ENCODE results near the gene SIM2.
A peak's percentile ranks its signal among the peaks of the same experiment; 100 is the strongest.

Gene SIM2

GRCh38 chr21:36744560-36745231 lies 45.8 kb downstream of the SIM2 start:
- Histone ChIP-seq H3K27ac (ENCODE audit: low read depth, low read length) (no peak overlapping the region), H3K9me3 (ENCODE audit: control insufficient read depth, insufficient read depth, low read depth, low read length) (no peaks in the 10 kb centered on the region), H3K9ac (ENCODE audit: low read length) (no peak overlapping the region), H3K36me3 (ENCODE audit: control insufficient read depth, insufficient read depth, low read length) (no peaks in the 10 kb centered on the region), H3K27me3 (ENCODE audit: control insufficient read depth, insufficient read depth, low read length) (peaks cover 43% of the 10 kb centered on the region), H3K4me1 (ENCODE audit: control insufficient read depth, insufficient read depth, low read length) (peaks cover 16% of the 10 kb centered on the region), H3K4me3 (ENCODE audit: low read depth, low read length) (no peak overlapping the region)

GRCh38 chr21:36745459-36745858 lies 46.5 kb downstream of the SIM2 start:
- Histone ChIP-seq H3K27ac (ENCODE audit: low read depth, low read length) (no peak overlapping the region), H3K27me3 (ENCODE audit: control insufficient read depth, insufficient read depth, low read length) (peaks cover 43% of the 10 kb centered on the region), H3K4me1 (ENCODE audit: control insufficient read depth, insufficient read depth, low read length) (peaks cover 23% of the 10 kb centered on the region), H3K4me3 (ENCODE audit: low read depth, low read length) (no peak overlapping the region), H3K9ac (ENCODE audit: low read length) (no peak overlapping the region), H3K9me3 (ENCODE audit: control insufficient read depth, insufficient read depth, low read depth, low read length) (no peaks in the 10 kb centered on the region), H3K36me3 (ENCODE audit: control insufficient read depth, insufficient read depth, low read length) (no peaks in the 10 kb centered on the region)

- Histone ChIP-seq H3K9ac (ENCODE audit: low read length) (no peak overlapping the region), H3K4me3 (ENCODE audit: low read depth, low read length) (peak overlapping the region; percentile 48), H3K4me1 (ENCODE audit: control insufficient read depth, insufficient read depth, low read length) (peaks cover 41% of the 10 kb centered on the region), H3K27ac (ENCODE audit: low read depth, low read length) (no peak overlapping the region), H3K9me3 (ENCODE audit: control insufficient read depth, insufficient read depth, low read depth, low read length) (no peaks in the 10 kb centered on the region), H3K36me3 (ENCODE audit: control insufficient read depth, insufficient read depth, low read length) (no peaks in the 10 kb centered on the region), H3K27me3 (ENCODE audit: control insufficient read depth, insufficient read depth, low read length) (peaks cover 43% of the 10 kb centered on the region)
Measured at GRCh38 chr21:36747041-36747814, 48.3 kb downstream of the SIM2 start.

- H3K36me3 ChIP-seq (ENCODE audit: control insufficient read depth, insufficient read depth, low read length), result no peaks in the 10 kb centered on the region
- H3K4me3 ChIP-seq (ENCODE audit: low read depth, low read length), result peak overlapping the region; percentile 63
- peak overlapping the region; percentile 60 for H3K9ac ChIP-seq (ENCODE audit: low read length)
Measured at GRCh38 chr21:36747815-36748383, 49.0 kb downstream of the SIM2 start.

GRCh38 chr21:36749935-36750575 lies 51.1 kb downstream of the SIM2 start:
- Histone ChIP-seq H3K4me3 (ENCODE audit: low read depth, low read length) (peak overlapping the region; percentile 28), H3K36me3 (ENCODE audit: control insufficient read depth, insufficient read depth, low read length) (no peaks in the 10 kb centered on the region), H3K9me3 (ENCODE audit: control insufficient read depth, insufficient read depth, low read depth, low read length) (no peaks in the 10 kb centered on the region), H3K27ac (ENCODE audit: low read depth, low read length) (peak overlapping the region; percentile 78), H3K4me1 (ENCODE audit: control insufficient read depth, insufficient read depth, low read length) (peaks cover 42% of the 10 kb centered on the region), H3K9ac (ENCODE audit: low read length) (peak overlapping the region; percentile 59), H3K27me3 (ENCODE audit: control insufficient read depth, insufficient read depth, low read length) (peaks cover 36% of the 10 kb centered on the region)

More at GRCh38 chr21:36747815-36748383, 49.0 kb downstream of the SIM2 start:
- H3K27ac ChIP-seq (ENCODE audit: low read depth, low read length), result no peak overlapping the region
- no peaks in the 10 kb centered on the region for H3K9me3 ChIP-seq (ENCODE audit: control insufficient read depth, insufficient read depth, low read depth, low read length)
- H3K27me3 ChIP-seq (ENCODE audit: control insufficient read depth, insufficient read depth, low read length), result peaks cover 43% of the 10 kb centered on the region
- H3K4me1 ChIP-seq (ENCODE audit: control insufficient read depth, insufficient read depth, low read length), result peaks cover 42% of the 10 kb centered on the region

- Histone ChIP-seq H3K27ac (ENCODE audit: low read depth, low read length) (peak overlapping the region; percentile 78), H3K27me3 (ENCODE audit: control insufficient read depth, insufficient read depth, low read length) (peaks cover 31% of the 10 kb centered on the region), H3K36me3 (ENCODE audit: control insufficient read depth, insufficient read depth, low read length) (no peaks in the 10 kb centered on the region), H3K4me1 (ENCODE audit: control insufficient read depth, insufficient read depth, low read length) (peaks cover 42% of the 10 kb centered on the region), H3K9ac (ENCODE audit: low read length) (peak overlapping the region; percentile 59), H3K4me3 (ENCODE audit: low read depth, low read length) (peak overlapping the region; percentile 28), H3K9me3 (ENCODE audit: control insufficient read depth, insufficient read depth, low read depth, low read length) (no peaks in the 10 kb centered on the region)
Measured at GRCh38 chr21:36750576-36750959, 51.7 kb downstream of the SIM2 start.

GRCh38 chr21:36751383-36751782 lies 52.5 kb downstream of the SIM2 start:
- H3K9ac ChIP-seq (ENCODE audit: low read length), result peak overlapping the region; percentile 52
- H3K9me3 ChIP-seq (ENCODE audit: control insufficient read depth, insufficient read depth, low read depth, low read length), result no peaks in the 10 kb centered on the region
- peaks cover 26% of the 10 kb centered on the region for H3K27me3 ChIP-seq (ENCODE audit: control insufficient read depth, insufficient read depth, low read length)
- no peaks in the 10 kb centered on the region for H3K36me3 ChIP-seq (ENCODE audit: control insufficient read depth, insufficient read depth, low read length)
- peaks cover 42% of the 10 kb centered on the region for H3K4me1 ChIP-seq (ENCODE audit: control insufficient read depth, insufficient read depth, low read length)
- 0 out of 2 replicates have a peak overlapping the region, but pooled peaks have one; percentile 25 for H3K4me3 ChIP-seq (ENCODE audit: low read depth, low read length)
- peak overlapping the region; percentile 78; the same call in 1 of the 2 replicates for H3K27ac ChIP-seq (ENCODE audit: low read depth, low read length)

GRCh38 chr21:36753556-36753955 lies 54.6 kb downstream of the SIM2 start:
- Histone ChIP-seq H3K27ac (ENCODE audit: low read depth, low read length) (no peak overlapping the region), H3K9me3 (ENCODE audit: control insufficient read depth, insufficient read depth, low read depth, low read length) (no peaks in the 10 kb centered on the region), H3K9ac (ENCODE audit: low read length) (no peak overlapping the region), H3K36me3 (ENCODE audit: control insufficient read depth, insufficient read depth, low read length) (no peaks in the 10 kb centered on the region), H3K4me1 (ENCODE audit: control insufficient read depth, insufficient read depth, low read length) (peaks cover 43% of the 10 kb centered on the region), H3K27me3 (ENCODE audit: control insufficient read depth, insufficient read depth, low read length) (peaks cover 9% of the 10 kb centered on the region), H3K4me3 (ENCODE audit: low read depth, low read length) (no peak overlapping the region)

- no peak overlapping the region for H3K27ac ChIP-seq (ENCODE audit: low read depth, low read length)
- no peak overlapping the region for H3K4me3 ChIP-seq (ENCODE audit: low read depth, low read length)
- peaks cover under 1% of the 10 kb centered on the region for H3K27me3 ChIP-seq (ENCODE audit: control insufficient read depth, insufficient read depth, low read length)
- H3K9me3 ChIP-seq (ENCODE audit: control insufficient read depth, insufficient read depth, low read depth, low read length), result no peaks in the 10 kb centered on the region
- H3K36me3 ChIP-seq (ENCODE audit: control insufficient read depth, insufficient read depth, low read length), result no peaks in the 10 kb centered on the region
- H3K9ac ChIP-seq (ENCODE audit: low read length), result no peak overlapping the region
- peaks cover 34% of the 10 kb centered on the region for H3K4me1 ChIP-seq (ENCODE audit: control insufficient read depth, insufficient read depth, low read length)
Measured at GRCh38 chr21:36754241-36754898, 55.5 kb downstream of the SIM2 start.

- H3K4me3 ChIP-seq (ENCODE audit: low read depth, low read length), result no peak overlapping the region
- H3K36me3 ChIP-seq (ENCODE audit: control insufficient read depth, insufficient read depth, low read length), result no peaks in the 10 kb centered on the region
- no peak overlapping the region for H3K9ac ChIP-seq (ENCODE audit: low read length)
- peaks cover 13% of the 10 kb centered on the region for H3K4me1 ChIP-seq (ENCODE audit: control insufficient read depth, insufficient read depth, low read length)
- no peaks in the 10 kb centered on the region for H3K9me3 ChIP-seq (ENCODE audit: control insufficient read depth, insufficient read depth, low read depth, low read length)
- no peaks in the 10 kb centered on the region for H3K27me3 ChIP-seq (ENCODE audit: control insufficient read depth, insufficient read depth, low read length)
- H3K27ac ChIP-seq (ENCODE audit: low read depth, low read length), result no peak overlapping the region
Measured at GRCh38 chr21:36756527-36756926, 57.6 kb downstream of the SIM2 start.

Data from HUES6 (cell line).